Measurements from ENCODE around the gene SSRP1. TPM values are rescaled to one million over a fixed set of nuclear protein-coding genes. Genes with fewer than 3 reads are reported as not detected.
A peak's percentile ranks its signal among the peaks of the same experiment; 100 is the strongest.

SSRP1 gene
- 100 to 1,000 TPM in 3 of 4 donors, 10 to 100 TPM in 1; 76.6 to 155 (median 137) TPM for total RNA-seq

GRCh38 chr11:57335343-57336110, at the start of gene SSRP1:
Gene SSRP1, minus strand, starts transcription at chr11:57335892. Its CDS starts 771 bp downstream, at chr11:57335121.
- intact Hi-C loops (cut with DNase I; ENCODE audit: low total_unique reads) = no loop called here
- in situ Hi-C loops (cut with MboI; ENCODE audit: low sequenced_read_pairs in 4 of 4) = loop anchor here in 3 of 4 donors (25.0 kb wide), 4 partner anchors 98 to 427 kb away; partner anchors contain the start of genes APLNR (in 1 of the 3), BTBD18 (in 1 of the 3), CTNND1 (in 1 of the 3) and YPEL4 (in 1 of the 3)
- ATAC-seq = peak; percentile 97
- Histone ChIP-seq H3K9me3 (no peaks in the 10 kb centered on the region), H3K36me3 (peaks cover 0 to 29% of the 10 kb centered on the region in 2 donors), H3K4me1 (peaks cover 16 to 18% of the 10 kb centered on the region in 2 donors), H3K27ac (peak within 1 kb of the TSS; percentile 95 to 98 (median 96)), H3K4me3 (peak within 1 kb of the TSS; percentile 92 to 98 (median 96)), H3K27me3 (no peaks in the 10 kb centered on the region)
- DNase-seq = peak; percentile 83 to 87
- peak; percentile 26 to 51 for TF ChIP-seq POLR2A (IDR thresholded peaks at IDR 0.05)
- TF ChIP-seq CTCF (IDR thresholded peaks at IDR 0.05 in 4 of 5, conservative IDR thresholded peaks at IDR 0.05 in 1 of 5) = no peak

- DNase-seq (no peak), ATAC-seq (no peak)
- Histone ChIP-seq H3K4me1 (peaks cover 1 to 3% of the 10 kb centered on the region in 2 donors), H3K9me3 (no peaks in the 10 kb centered on the region), H3K4me3 (no peak within 1 kb of the TSS), H3K36me3 (no peaks in the 10 kb centered on the region), H3K27me3 (no peaks in the 10 kb centered on the region), H3K27ac (no peak within 1 kb of the TSS)
- intact Hi-C loops (cut with DNase I; ENCODE audit: low total_unique reads) (no loop called here), in situ Hi-C loops (cut with MboI; ENCODE audit: low sequenced_read_pairs in 4 of 4) (no loop called here)
- TF ChIP-seq CTCF (IDR thresholded peaks at IDR 0.05 in 4 of 5, conservative IDR thresholded peaks at IDR 0.05 in 1 of 5) (no peak), POLR2A (IDR thresholded peaks at IDR 0.05) (no peak)
Measured at GRCh38 chr11:57380975-57381374, 45.3 kb upstream of the SSRP1 start, which contains the start of gene PRG3. Gene PRG3, minus strand, starts transcription at chr11:57381150. Its CDS starts 442 bp downstream, at chr11:57380708.

- H3K36me3 ChIP-seq = no peaks in the 10 kb centered on the region
- no peak for ATAC-seq
- DNase-seq = no peak
- in situ Hi-C loops (cut with MboI; ENCODE audit: low sequenced_read_pairs in 4 of 4) (no loop called here), intact Hi-C loops (cut with DNase I; ENCODE audit: low total_unique reads) (no loop called here)
- no peaks in the 10 kb centered on the region for H3K4me1 ChIP-seq
- no peaks in the 10 kb centered on the region for H3K27me3 ChIP-seq
- no peak overlapping the region for H3K27ac ChIP-seq
- TF ChIP-seq CTCF (IDR thresholded peaks at IDR 0.05 in 4 of 5, conservative IDR thresholded peaks at IDR 0.05 in 1 of 5) (no peak), POLR2A (IDR thresholded peaks at IDR 0.05) (no peak)
- H3K9me3 ChIP-seq = no peaks in the 10 kb centered on the region
- H3K4me3 ChIP-seq = no peak overlapping the region
Measured at GRCh38 chr11:57379732-57380131, 44.0 kb upstream of the SSRP1 start.

GRCh38 chr11:57378186-57378585, 42.5 kb upstream of the SSRP1 start:
- intact Hi-C loops (cut with DNase I; ENCODE audit: low total_unique reads) (no loop called here), in situ Hi-C loops (cut with MboI; ENCODE audit: low sequenced_read_pairs in 4 of 4) (no loop called here)
- ATAC-seq (no peak), DNase-seq (no peak)
- H3K36me3 ChIP-seq = no peaks in the 10 kb centered on the region
- H3K9me3 ChIP-seq = no peaks in the 10 kb centered on the region
- H3K4me3 ChIP-seq = no peak overlapping the region
- no peaks in the 10 kb centered on the region for H3K4me1 ChIP-seq
- TF ChIP-seq POLR2A (IDR thresholded peaks at IDR 0.05) (no peak), CTCF (IDR thresholded peaks at IDR 0.05 in 4 of 5, conservative IDR thresholded peaks at IDR 0.05 in 1 of 5) (no peak)
- no peak overlapping the region for H3K27ac ChIP-seq
- H3K27me3 ChIP-seq = no peaks in the 10 kb centered on the region

All from gastrocnemius medialis (tissue), 4 donors.